ENCODE results near the gene SERPINB10. TPM values are rescaled to one million over a fixed set of nuclear protein-coding genes. Genes with fewer than 3 reads are reported as not detected.
A peak's percentile ranks its signal among the peaks of the same experiment; 100 is the strongest.

Gene SERPINB10
- total RNA-seq, 1 experiment from 2014 or later: not detected

DNA sequence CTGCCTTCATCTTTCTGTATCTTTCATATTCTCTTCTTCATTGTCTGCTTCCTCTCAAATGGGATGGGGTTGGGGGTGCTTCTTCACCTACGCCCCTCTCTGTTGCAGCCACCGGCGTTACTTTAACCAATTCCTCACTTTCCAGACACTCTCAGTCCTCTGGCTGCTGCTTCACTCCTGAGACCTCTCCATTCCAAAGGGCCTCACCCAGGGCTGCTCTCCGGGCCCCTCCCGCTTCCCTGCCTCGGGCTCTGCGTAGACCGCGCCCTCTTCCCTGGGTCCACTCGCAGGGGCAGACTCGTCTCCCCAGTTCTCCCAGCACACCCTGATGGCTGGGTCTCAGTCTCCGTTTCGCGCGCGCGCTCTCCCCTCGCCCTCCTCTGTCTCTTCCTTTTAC lies 63.0 kb downstream of the SERPINB10 start:
- Mint-ChIP-seq H3K4me1 (ENCODE audit: low read depth, unreplicated experiment) (peaks cover 9% of the 10 kb centered on the region), H3K9me3 (ENCODE audit: unreplicated experiment) (no peaks in the 10 kb centered on the region), H3K4me3 (ENCODE audit: unreplicated experiment) (peak overlapping the region; percentile 89), H3K36me3 (ENCODE audit: insufficient read depth, unreplicated experiment) (peaks cover 12% of the 10 kb centered on the region), H3K27me3 (ENCODE audit: insufficient read depth, unreplicated experiment) (peaks cover 2% of the 10 kb centered on the region), H3K27ac (ENCODE audit: unreplicated experiment) (peak overlapping the region; percentile 97)
- peak; percentile 25 to 43 for DNase-seq
- Histone ChIP-seq H3K9me3 (no peaks in the 10 kb centered on the region), H3K4me3 (ENCODE audit: low read depth, low read length) (peak overlapping the region; percentile 61), H3K27me3 (replicated peaks; ENCODE audit: control insufficient read depth, insufficient read depth, low read length) (no peaks in the 10 kb centered on the region), H3K36me3 (ENCODE audit: control insufficient read depth, insufficient read depth, low read length) (no peaks in the 10 kb centered on the region), H3K4me1 (no peaks in the 10 kb centered on the region)
- BruUV-seq (replicated peaks): no TSS peak
- TF ChIP-seq, protein P1, sequence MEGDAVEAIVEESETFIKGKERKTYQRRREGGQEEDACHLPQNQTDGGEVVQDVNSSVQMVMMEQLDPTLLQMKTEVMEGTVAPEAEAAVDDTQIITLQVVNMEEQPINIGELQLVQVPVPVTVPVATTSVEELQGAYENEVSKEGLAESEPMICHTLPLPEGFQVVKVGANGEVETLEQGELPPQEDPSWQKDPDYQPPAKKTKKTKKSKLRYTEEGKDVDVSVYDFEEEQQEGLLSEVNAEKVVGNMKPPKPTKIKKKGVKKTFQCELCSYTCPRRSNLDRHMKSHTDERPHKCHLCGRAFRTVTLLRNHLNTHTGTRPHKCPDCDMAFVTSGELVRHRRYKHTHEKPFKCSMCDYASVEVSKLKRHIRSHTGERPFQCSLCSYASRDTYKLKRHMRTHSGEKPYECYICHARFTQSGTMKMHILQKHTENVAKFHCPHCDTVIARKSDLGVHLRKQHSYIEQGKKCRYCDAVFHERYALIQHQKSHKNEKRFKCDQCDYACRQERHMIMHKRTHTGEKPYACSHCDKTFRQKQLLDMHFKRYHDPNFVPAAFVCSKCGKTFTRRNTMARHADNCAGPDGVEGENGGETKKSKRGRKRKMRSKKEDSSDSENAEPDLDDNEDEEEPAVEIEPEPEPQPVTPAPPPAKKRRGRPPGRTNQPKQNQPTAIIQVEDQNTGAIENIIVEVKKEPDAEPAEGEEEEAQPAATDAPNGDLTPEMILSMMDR (IDR thresholded peaks at IDR 0.05; ENCODE audit: insufficient read depth in 1 of 2, low read depth in 1 of 2, low read length in 1 of 2, severe bottlenecking in 1 of 2, unreplicated experiment in 1 of 2): no peak
- intact Hi-C loops (cut with micrococcal nuclease; ENCODE audit: unreplicated experiment): no loop called here
- ChIA-PET POLR2A (no interaction called here), CTCF (no interaction called here)

DNA sequence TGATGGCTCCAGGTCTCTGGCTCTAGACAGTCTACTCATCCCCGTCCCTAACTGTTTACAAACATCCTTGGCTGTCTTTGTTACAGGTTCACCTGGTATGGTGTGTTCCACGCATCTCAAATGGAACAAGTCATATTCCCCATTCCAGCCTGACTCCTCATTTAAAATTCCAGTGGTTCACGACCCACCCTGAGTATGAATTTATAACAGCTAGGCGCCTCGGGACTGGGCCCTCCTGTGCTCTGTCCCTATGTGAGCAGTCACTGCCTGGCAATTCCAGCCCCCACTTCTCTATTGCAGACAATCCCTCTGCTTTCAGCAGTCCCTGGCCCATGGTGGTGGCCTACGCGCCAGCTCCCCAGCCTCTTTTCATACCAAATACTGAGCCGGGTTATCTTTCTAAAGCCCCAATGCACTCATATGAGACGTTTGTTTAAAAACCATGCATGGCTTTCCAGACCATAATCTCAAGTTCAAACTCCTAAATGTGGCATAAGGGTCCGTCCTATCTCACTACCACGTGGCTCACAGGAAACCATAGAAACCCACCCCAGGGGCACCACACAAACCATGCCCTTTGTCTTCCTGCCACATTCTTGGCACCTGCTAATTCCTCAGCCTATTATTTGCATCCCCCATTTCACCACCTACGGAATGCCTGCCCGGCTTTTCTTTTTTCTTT lies 63.7 kb downstream of the SERPINB10 start:
- H3K27me3 Mint-ChIP-seq (ENCODE audit: insufficient read depth, unreplicated experiment): peaks cover 2% of the 10 kb centered on the region
- H3K36me3 ChIP-seq (ENCODE audit: control insufficient read depth, insufficient read depth, low read length): no peaks in the 10 kb centered on the region
- no peaks in the 10 kb centered on the region for H3K27me3 ChIP-seq (replicated peaks; ENCODE audit: control insufficient read depth, insufficient read depth, low read length)
- peaks cover 9% of the 10 kb centered on the region for H3K4me1 Mint-ChIP-seq (ENCODE audit: low read depth, unreplicated experiment)
- H3K4me3 Mint-ChIP-seq (ENCODE audit: unreplicated experiment): peak overlapping the region; percentile 89
- TF ChIP-seq, protein P1 (IDR thresholded peaks at IDR 0.05; ENCODE audit: insufficient read depth in 1 of 2, low read depth in 1 of 2, low read length in 1 of 2, severe bottlenecking in 1 of 2, unreplicated experiment in 1 of 2): no peak
- TSS peak; percentile 46 for BruUV-seq (replicated peaks)
- H3K9me3 ChIP-seq: no peaks in the 10 kb centered on the region
- no peaks in the 10 kb centered on the region for H3K4me1 ChIP-seq
- peaks cover 12% of the 10 kb centered on the region for H3K36me3 Mint-ChIP-seq (ENCODE audit: insufficient read depth, unreplicated experiment)
- no peak for DNase-seq
- H3K27ac Mint-ChIP-seq (ENCODE audit: unreplicated experiment): peak overlapping the region; percentile 97
- H3K9me3 Mint-ChIP-seq (ENCODE audit: unreplicated experiment): no peaks in the 10 kb centered on the region
- CTCF ChIA-PET: no interaction called here
- intact Hi-C loops (cut with micrococcal nuclease; ENCODE audit: unreplicated experiment): no loop called here
- POLR2A ChIA-PET: no interaction called here
- no peak overlapping the region for H3K4me3 ChIP-seq (ENCODE audit: low read depth, low read length)

DNA sequence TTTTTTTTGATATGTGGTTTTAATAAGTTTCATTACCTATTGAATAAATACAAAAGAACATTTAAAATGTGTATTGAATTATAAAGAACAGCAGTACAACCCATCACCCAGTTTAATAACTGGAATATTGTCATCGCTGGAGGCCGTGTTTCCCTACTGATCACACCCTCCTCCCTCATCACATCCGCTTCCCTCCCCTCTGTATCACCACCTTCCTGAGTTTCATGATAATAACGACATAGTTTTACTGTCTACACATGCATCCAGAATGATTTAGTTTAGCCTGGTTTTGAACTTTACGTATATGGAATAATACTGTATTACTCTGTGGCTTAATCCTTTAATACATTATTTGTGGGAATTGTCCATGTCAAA lies 64.2 kb downstream of the SERPINB10 start:
- Histone ChIP-seq H3K27me3 (replicated peaks; ENCODE audit: control insufficient read depth, insufficient read depth, low read length) (no peaks in the 10 kb centered on the region), H3K9me3 (no peaks in the 10 kb centered on the region), H3K4me3 (ENCODE audit: low read depth, low read length) (no peak overlapping the region), H3K36me3 (ENCODE audit: control insufficient read depth, insufficient read depth, low read length) (no peaks in the 10 kb centered on the region), H3K4me1 (no peaks in the 10 kb centered on the region)
- ChIA-PET CTCF (no interaction called here), POLR2A (no interaction called here)
- no peak for DNase-seq
- no peaks in the 10 kb centered on the region for H3K27me3 Mint-ChIP-seq (ENCODE audit: insufficient read depth, unreplicated experiment)
- intact Hi-C loops (cut with micrococcal nuclease; ENCODE audit: unreplicated experiment): no loop called here
- peaks cover 12% of the 10 kb centered on the region for H3K36me3 Mint-ChIP-seq (ENCODE audit: insufficient read depth, unreplicated experiment)
- TF ChIP-seq, protein P1 (IDR thresholded peaks at IDR 0.05; ENCODE audit: insufficient read depth in 1 of 2, low read depth in 1 of 2, low read length in 1 of 2, severe bottlenecking in 1 of 2, unreplicated experiment in 1 of 2): no peak
- H3K9me3 Mint-ChIP-seq (ENCODE audit: unreplicated experiment): no peaks in the 10 kb centered on the region
- peaks cover 9% of the 10 kb centered on the region for H3K4me1 Mint-ChIP-seq (ENCODE audit: low read depth, unreplicated experiment)
- H3K27ac Mint-ChIP-seq (ENCODE audit: unreplicated experiment): no peak overlapping the region
- H3K4me3 Mint-ChIP-seq (ENCODE audit: unreplicated experiment): no peak overlapping the region
- BruUV-seq (replicated peaks): no TSS peak

Data from Caco-2 (cell line).